ENCODE measurements around the gene LHFPL4.
"Not testable (repeated sequence)": the region's sequence is repeated elsewhere in the genome, so short reads cannot be mapped to it uniquely, and the experiment has no call there.

The LHFPL4 gene

DNA sequence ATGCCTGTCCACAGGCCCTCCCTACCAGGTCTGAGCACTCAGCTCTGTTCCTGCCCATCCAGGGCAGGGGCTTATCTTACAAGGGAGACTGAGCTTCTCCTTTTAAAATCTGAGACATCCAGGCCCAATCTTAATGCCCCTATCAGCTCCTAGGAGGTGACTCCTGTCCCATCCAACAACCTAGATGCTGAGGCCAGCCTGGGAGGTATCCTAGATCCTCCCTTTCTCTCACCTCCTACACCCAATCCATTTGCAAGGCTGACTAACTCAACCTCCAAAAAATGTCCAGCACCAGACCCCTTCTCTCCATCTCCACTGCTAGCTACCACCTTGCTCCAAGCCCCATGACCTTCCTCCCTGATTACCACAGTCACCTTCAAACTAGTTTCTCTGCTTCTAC lies 17.4 kb downstream of the LHFPL4 start:
- no peak for DNase-seq (ENCODE audit: low read depth)

DNA sequence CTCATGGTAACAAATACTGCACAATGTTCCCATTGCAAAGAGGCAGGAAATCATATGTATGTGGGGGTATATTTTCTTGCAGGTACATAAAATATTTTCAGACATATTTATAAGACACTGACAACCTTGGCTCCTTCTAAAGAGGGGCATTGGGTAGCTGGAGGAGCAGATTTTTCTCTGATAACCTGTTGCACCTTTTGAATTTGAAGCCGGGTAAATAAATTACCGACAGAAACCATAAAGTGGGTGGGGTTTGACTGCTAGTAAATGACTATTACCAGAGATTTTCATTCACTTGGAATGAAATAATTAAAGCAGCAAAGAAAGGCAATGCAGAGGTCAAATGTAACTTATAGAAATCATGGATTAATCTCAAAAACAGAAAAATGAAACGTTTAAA lies 19.2 kb downstream of the LHFPL4 start:
- DNase-seq (ENCODE audit: low read depth): no peak

DNA sequence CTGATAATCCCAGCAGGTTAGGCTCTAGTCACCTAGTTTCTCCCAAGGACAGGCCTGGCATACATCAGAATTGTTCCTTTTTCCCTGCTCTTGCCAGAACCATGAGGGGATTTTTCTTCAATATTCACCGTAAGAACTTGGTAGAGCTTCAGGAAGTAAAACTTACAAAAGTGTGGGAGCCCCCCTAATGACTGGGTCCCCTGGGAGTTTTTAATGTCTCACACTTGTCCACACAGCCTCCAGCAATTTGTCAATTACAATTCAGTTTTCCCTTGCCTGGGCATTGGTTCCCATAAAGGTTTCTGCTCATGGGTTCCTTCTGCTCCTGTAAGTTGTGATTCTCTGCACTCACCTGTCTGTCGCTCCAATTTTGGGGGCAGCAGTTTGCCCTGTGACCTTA lies 28.5 kb downstream of the LHFPL4 start:
- DNase-seq (ENCODE audit: low read depth): no peak

DNA sequence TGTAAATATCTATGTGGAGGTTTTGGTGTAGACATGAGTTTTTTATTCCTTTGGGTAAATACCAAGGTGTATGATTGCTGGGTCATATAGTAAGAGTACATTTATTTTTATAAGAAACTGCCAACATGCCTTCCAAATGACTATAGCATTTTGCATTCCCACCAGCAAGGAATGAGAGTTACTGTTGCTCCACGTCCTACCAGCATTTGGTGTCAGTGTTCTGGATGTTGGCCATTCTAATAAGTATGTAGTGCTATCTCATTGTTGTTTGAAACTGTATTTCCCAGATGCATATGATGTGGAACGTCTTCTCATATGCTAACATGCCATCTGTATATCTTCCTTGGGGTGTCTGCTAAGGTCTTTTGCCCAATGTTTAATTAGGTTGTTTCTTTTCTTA lies 38.7 kb downstream of the LHFPL4 start:
- DNase-seq (ENCODE audit: low read depth): no peak

DNA sequence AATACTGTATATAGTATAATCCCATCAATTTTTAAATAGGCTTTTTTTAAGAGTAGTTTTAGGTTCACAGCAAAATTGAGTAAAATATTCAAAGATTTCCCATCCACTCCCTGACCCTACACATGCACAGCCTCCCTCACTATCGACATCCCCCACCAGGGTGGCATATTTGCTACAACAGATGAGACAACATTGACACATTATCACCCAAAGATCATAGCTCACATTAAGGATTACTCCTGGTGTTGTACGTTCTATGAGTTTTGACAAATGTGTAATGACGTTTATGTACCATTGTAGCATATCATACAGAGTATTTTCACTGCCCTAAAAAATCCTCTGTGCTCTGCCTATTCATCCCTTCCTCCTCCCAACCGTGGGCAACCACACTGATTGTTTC lies 39.3 kb downstream of the LHFPL4 start:
- DNase-seq (ENCODE audit: low read depth): no peak

DNA sequence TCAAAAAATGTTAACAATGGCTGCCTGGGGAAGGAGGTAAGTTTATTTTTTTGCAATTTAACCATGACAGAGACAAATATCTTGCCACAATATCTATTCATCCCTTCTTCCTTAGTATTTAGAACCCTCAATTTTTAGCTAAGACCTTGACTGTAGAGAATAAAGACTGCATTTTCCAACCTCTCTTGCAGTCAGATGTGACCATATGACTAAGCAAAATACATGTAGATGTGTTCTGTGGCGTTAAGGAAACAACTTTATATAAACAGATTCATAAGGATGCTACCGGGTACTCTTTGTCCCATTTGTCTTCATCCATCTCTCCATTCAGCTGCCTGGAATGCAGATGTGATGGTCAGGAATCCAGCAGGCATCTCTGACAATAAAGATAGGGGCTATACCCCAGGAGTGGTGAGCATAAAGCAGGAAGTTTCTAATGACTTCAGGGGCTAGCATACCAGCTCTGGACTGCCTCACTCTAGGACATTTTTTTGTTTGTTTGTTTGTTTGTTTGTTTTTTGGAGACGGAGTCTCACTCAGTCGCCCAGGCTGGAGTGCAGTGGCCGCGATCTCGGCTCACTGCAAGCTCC lies 41.1 kb downstream of the LHFPL4 start:
- DNase-seq (ENCODE audit: low read depth): no peak

DNA sequence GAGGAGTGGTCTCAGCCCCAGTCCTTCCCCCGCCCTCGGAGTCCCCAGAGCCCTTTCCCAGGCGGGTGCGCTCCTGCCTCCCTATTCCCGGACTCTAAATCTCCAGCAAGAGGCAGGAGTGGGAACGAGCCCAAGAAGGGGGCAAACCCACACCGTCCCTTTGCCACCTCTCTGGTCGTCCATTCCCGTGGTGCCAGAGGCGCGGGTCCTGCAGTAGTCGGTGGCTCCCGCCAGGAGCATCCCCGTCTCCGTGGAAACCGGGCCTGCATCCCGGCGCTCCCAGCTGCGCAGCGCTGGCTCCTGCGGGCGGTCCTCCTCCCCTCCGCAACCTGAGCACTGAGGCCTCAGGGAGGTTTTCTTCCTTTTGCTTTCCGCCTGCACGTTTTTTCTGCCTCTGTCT lies 44.8 kb downstream of the LHFPL4 start:
- DNase-seq (ENCODE audit: low read depth): no peak

DNA sequence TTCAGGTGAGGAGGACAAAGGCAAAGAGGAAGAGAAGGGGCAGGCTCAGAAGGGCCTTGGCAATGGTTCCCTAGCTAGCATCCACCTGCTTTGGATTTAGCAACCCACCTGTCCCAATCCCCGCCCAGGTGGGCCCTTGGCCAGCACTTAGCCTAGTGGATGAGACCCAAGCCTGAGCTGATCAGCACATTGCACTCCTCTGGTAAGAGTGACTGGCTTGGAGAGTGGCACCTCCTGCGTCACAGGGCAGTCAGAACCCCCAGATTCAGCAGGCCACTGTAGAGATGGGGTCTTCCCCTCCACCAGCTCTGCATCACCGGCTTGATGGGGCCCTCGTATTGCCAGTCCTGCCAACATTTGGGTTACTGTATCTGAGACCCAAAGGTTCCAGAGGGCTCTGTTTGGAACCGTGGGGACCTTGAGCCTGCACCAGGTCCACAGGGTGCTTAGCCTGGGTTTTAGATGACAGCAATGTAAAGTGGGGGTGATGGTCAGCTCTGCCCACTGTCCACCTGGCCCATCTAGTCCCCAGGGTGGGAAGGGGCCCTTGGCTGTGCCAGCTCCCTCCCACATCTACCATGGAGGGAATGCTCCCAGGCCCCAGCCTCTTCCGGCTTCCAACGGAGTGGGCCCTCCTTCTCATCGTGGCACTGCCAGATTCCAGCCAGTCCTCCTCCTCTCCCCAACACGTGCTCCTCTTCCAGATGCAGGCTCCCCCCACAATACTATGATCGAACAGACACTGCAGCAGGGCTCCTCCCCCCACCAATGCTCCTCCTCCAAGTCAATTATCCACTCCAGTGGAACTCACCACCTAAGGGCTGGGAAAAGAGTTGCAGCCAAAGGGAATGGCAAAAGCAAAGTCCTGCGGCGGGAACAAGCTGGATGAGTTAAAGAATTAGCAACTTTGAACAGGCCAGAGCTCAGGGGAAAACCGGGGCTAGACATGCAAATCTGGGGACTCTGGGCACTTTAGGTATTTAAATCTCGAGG lies 45.7 kb downstream of the LHFPL4 start:
- no peak for DNase-seq (ENCODE audit: low read depth)

DNA sequence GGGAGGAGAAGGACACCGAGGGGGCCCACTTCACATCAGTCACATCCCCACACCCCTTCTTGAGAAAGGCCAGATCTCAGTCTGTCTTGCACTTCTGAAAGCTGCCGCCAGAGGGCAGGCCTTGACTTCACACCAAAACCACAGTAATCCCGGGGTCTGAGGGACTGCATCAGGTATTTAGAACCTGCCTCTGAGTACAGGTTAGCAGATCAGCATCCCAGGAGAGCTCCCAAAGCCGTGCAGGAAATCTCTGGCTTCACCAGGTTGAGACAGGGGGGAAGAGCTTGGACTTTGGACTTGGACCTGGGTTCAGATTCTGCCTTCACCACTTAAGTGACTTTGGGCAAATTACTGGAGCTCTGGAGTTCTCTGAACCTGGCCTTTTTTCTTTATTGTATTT lies 50.3 kb downstream of the LHFPL4 start:
- DNase-seq (ENCODE audit: low read depth): peak; percentile 34

DNA sequence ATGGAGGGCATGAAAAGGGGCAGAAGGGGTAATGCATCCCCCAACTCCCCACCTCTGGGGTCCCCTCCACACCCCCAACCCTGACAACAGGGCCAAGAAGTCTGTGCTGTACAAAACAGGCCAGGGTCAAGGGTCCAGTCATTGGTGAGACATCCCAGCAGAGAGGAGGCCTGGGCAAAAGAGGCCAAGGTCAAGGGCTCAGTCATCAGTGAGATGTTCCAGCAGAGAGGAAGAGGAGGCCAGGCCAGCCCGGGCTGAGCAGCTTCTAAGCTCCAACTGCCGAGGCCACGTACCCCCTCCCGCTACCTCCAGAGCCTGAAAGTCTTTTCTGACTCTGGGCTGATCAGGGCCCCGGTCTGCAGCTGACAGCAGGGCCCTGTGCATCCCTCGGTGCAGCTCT lies 52.4 kb downstream of the LHFPL4 start:
- DNase-seq (ENCODE audit: low read depth): no peak

DNA sequence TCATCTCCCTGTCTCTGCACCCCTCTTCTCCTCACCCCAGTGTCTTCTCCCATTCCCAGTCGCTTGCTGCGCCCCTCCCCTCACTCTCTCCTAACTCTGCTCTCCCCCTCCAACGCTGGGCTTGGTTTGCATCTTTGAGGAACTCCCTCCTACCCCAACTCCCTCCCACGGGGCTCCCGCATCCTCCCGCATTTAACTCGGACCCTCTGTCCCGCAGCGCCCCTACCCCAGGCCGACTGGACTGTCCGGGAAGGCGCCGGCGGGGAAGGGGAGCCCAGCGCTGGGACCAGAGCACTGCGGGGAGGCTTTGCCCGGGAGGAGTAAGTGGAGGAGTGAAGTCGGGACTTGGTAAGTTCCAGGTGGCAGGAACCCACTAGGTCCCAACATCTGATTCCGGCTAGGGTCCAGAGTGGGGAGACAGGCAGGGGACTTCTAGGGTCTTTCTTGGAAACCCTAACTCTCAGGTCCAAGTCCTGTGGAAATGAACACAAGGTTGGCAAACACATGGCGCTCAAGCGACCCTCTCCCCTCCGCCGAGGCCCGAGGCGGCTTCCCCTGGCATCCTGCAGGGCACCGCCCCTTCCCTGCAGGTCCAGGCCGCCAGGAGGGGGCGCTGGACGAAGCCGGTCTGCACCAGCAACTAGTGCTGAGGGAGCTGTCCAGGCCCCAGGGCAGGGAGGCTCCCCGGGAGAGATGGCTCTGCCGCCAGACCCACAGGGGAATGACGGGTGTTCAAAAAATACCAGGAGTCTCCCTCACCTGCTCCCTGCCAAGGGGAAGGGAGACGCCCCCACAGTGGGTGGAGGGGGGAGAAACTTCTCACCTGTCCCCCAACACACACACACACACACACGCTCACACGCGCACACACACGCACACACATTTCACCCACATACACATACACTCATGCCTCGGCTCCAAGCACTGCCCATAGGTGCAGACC lies 53.2 kb downstream of the LHFPL4 start:
- peak; percentile 26 for DNase-seq (ENCODE audit: low read depth)

DNA sequence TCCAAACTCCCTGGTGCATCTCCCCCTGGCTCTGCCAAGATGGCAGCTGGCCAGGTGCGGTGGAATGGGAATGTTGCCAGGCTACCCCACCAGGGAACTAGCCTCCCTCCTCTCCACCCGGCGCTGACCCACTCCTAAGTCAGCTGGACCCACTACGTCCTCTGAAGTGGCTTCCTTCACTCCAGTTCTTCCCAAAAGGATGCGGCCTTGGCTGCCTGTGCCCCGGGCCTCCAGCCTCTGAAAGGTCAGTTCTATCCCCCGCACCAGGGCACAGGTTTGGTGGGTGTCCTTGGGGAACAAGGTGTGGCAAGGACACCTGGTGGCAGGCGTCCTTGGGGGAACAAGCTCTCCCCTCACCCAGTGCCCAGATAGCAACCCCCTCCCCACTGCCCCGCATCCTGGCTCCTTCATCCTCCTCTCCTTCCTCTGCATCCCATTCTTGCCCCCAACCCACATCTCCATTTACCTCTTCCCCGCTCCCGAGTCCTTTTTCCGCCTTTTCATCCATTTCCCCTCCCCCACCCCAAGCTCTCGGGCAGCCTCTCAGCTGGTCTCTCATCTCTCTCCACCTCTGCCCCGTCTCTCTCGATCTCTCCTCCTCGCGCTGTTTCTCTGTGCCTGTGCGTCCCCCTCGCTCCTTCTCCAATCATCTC lies 54.0 kb downstream of the LHFPL4 start:
- DNase-seq (ENCODE audit: low read depth): no peak

DNA sequence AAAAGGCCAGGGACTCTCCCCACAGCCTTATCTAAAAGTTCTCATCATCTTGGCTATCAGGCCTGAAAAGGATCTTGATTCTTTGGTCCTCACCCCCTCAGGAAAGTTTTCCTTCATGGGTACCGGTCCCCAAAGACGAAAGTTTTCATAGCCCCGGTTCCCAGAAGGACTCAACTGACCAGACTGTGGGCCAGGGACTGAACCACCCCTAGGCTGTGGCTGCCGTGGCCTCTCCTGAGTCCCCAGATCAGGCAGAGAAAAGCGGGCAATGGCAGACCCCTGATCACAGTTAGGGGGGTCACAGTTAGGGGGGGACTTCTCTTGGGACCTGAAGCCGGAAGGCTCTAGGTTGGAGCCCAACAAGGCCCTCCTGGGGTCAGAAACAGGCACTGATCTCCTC lies 54.8 kb downstream of the LHFPL4 start:
- DNase-seq (ENCODE audit: low read depth): no peak

DNA sequence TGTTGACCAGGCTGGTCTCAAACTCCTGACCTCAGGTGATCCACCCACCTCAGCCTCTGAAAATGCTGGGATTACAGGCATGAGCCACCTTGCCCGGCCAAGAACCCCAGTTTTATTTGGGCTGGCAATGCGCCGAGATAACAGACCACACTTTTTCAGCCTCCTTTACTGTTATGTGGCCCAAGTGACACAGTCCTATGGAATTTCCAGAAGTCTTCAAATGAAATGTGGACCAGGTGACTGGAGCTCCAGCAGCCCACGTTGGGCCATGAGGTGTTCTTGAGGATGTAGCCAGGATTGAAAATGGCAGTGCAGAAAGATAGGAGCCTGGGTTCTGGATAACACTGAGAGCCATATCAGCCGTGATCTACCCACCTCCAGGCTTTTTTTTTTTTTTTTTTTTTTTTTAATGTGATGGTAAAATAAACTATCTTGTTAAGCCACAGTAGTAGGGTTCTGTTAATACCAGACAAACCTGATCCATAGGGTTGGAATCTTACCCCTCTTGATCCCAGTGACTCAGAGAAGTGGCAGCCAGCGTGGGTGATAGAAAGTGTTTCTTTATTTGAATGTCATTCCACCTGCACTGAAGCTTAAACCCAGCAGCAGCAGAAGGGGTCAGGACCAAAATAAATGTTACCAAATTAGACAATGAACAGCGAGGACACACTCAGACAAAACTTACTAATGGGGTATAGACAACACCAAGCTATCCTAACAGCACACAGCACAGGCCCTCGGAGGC lies 55.6 kb downstream of the LHFPL4 start:
- no peak for DNase-seq (ENCODE audit: low read depth)

DNA sequence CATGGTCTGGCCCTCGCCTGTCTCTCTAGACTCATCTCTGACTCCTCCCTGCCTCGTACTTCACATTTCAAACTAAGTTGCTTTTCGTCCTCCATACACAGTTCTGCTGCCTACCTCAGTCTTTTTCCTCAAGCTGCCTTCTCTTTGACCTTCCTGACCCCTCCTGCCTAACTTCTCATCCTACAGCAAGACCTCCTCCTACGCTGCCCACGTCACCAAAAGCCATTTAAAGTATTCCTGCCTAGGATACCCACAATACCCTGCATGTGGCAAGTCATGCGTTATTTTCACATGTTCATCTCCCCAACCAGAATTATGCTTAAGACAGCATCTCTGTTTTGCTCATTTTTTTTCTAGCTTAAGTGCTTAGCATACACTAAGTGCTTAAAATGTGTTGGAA lies 56.7 kb downstream of the LHFPL4 start:
- no peak for DNase-seq (ENCODE audit: low read depth)

DNA sequence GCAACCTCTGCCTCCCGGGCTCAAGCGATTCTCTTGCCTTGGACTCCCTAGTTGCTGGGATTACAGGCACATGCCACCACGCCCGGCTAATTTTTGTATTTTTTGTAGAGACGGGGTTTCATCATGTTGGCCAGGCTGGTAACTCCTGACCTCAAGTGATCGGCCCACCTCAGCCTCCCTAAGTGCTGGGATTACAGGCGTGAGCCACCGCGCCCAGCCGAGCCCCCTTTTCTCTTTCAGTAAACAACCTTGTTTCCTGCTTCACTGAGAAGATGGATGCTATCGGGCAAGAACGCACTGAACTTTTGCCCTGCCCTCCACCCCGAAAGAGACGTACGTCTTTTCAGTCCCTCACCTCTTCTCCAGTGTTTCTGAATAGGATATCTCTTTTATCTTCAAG lies 59.6 kb downstream of the LHFPL4 start:
- DNase-seq (ENCODE audit: low read depth): not testable (repeated sequence)

DNA sequence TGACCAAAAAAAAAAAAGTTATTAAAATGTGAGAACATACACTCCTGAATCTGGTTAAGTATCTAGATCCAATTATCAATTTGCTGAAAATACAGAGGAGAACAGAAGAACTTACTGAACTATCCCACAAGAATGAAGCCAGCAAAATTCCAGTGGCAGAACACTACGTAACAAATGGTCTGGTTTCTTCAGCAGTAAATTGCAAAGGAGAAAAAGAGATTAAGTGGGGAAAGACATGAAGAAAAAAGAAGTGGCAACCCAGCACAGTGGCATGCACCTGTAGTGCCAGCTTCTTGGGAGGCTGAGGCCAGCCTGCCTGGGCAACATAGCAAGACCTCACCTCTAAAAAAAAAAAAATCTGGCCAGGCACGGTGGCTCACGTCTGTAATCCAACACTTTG lies 62.1 kb downstream of the LHFPL4 start:
- DNase-seq (ENCODE audit: low read depth): no peak

DNA sequence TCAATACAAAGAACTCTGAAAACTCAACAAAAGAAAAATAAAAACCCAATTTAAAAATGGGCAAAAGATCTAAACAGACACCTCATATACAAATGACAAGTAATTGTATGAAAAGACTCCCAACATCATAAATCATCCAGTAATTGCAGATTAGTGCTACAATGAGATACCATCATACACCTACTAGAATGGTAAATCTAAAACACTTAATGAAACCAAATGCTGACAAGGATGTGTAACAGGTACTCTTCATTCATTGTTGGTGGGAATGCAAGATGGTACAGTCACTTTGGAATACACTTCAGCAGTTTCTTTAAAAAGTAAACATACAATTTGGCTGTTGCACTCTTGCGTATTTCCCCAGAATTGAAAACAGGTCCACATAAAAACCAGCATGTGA lies 68.4 kb downstream of the LHFPL4 start:
- DNase-seq (ENCODE audit: low read depth): no peak

DNA sequence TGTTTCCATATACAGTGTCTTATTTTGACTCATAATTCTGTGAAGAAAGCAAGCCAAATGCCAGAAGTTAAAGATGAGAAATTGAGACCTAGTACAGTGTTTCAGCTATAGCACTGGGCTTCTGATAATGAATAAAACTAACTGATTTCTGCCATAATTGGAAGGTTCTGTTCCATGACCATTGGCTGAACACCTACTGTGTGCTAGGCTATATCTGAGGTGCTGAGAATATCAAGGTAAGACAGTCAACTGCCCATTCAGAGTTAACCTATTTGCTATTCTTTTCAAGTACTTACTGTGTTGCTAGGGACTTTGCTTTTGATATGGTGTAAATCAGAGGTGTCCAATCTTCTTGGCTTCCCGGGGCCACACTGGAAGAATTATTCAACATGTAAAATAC lies 73.4 kb downstream of the LHFPL4 start:
- no peak for DNase-seq (ENCODE audit: low read depth)

DNA sequence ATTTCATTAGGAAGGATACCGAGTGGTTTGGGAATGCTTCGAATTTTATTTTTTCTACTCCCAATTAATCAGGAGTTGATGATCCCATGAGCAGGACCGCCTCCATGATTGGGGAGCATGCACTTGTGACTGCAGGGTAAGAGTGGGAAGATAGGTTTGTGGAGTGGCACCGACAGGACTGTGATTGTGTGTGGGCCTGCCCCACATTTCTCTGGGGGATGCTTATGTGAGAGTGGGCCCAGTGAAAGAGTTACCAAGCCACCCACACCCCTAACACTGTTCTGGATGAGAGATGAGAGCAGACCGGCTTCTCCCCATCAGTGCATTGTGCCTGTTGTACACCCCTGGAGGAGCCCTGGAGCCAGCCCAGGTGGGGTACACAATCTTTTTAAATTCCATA lies 76.7 kb downstream of the LHFPL4 start:
- no peak for DNase-seq (ENCODE audit: low read depth)

DNA sequence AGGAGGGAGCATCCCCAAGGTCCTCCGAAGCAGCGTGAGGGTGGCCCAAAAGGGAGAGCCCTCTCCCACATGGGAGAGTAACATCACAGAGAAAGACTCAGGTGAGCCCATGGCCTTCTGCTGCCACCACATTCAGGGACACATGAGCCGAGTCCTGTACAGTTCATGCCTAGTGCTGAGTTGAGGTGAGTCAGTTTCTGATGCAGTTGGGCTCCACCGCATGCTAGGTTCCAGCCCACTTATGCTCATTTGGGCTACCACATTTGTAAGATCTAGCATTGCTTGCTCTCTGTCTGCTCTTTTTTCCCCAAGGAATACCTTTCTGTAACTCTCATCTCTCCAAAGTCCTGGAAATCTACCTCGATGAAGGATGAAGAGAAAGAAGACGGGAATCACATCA lies 79.1 kb downstream of the LHFPL4 start:
- DNase-seq (ENCODE audit: low read depth): no peak

Data from CMK (cell line).